Measurements from ENCODE around the gene WWC2.

Gene WWC2

GRCh38 chr4:183253451-183253850, 154.4 kb downstream of the WWC2 start:
- no peak for DNase-seq (ENCODE audit: low read depth in 3 of 3, low spot score in 1 of 3)

- DNase-seq (ENCODE audit: low read depth in 3 of 3, low spot score in 1 of 3), result no peak
These were observed 155.1 kb downstream of the WWC2 start for GRCh38 chr4:183254162-183254561.

- no peak for DNase-seq (ENCODE audit: low read depth in 3 of 3, low spot score in 1 of 3)
These were observed 156.4 kb downstream of the WWC2 start for GRCh38 chr4:183255487-183255886.

GRCh38 chr4:183256343-183256742, 157.3 kb downstream of the WWC2 start:
- no peak for DNase-seq (ENCODE audit: low read depth in 3 of 3, low spot score in 1 of 3)

GRCh38 chr4:183256756-183257385, 157.8 kb downstream of the WWC2 start:
- DNase-seq (ENCODE audit: low read depth in 3 of 3, low spot score in 1 of 3), result peak in 1 of 3 donors; percentile 25

- DNase-seq (ENCODE audit: low read depth in 3 of 3, low spot score in 1 of 3), result no peak
These were observed 158.8 kb downstream of the WWC2 start for GRCh38 chr4:183257808-183258207.

- DNase-seq (ENCODE audit: low read depth in 3 of 3, low spot score in 1 of 3), result no peak
These were observed 161.6 kb downstream of the WWC2 start for GRCh38 chr4:183260491-183261151.

GRCh38 chr4:183261953-183262775, 163.1 kb downstream of the WWC2 start:
- peak; percentile 29 to 53 (median 37) for DNase-seq (ENCODE audit: low read depth in 3 of 3, low spot score in 1 of 3)

- no peak for DNase-seq (ENCODE audit: low read depth in 3 of 3, low spot score in 1 of 3)
These were observed 163.7 kb downstream of the WWC2 start for GRCh38 chr4:183262776-183263100.

- DNase-seq (ENCODE audit: low read depth in 3 of 3, low spot score in 1 of 3), result no peak
These were observed 164.8 kb downstream of the WWC2 start for GRCh38 chr4:183263787-183264386.

GRCh38 chr4:183264614-183265013, 165.6 kb downstream of the WWC2 start:
- DNase-seq (ENCODE audit: low read depth in 3 of 3, low spot score in 1 of 3), result no peak

- DNase-seq (ENCODE audit: low read depth in 3 of 3, low spot score in 1 of 3), result no peak
These were observed 167.3 kb downstream of the WWC2 start for GRCh38 chr4:183266371-183266770.

- no peak for DNase-seq (ENCODE audit: low read depth in 3 of 3, low spot score in 1 of 3)
These were observed 169.5 kb downstream of the WWC2 start for GRCh38 chr4:183268556-183268955.

GRCh38 chr4:183272384-183272783, 173.3 kb downstream of the WWC2 start:
- DNase-seq (ENCODE audit: low read depth in 3 of 3, low spot score in 1 of 3), result no peak

GRCh38 chr4:183276106-183276505, 177.0 kb downstream of the WWC2 start:
- no peak for DNase-seq (ENCODE audit: low read depth in 3 of 3, low spot score in 1 of 3)

- DNase-seq (ENCODE audit: low read depth in 3 of 3, low spot score in 1 of 3), result no peak
These were observed 185.3 kb downstream of the WWC2 start for GRCh38 chr4:183284258-183284785.

GRCh38 chr4:183284965-183285364, 185.9 kb downstream of the WWC2 start:
- no peak for DNase-seq (ENCODE audit: low read depth in 3 of 3, low spot score in 1 of 3)

GRCh38 chr4:183285886-183286285, 186.8 kb downstream of the WWC2 start:
- no peak for DNase-seq (ENCODE audit: low read depth in 3 of 3, low spot score in 1 of 3)

- DNase-seq (ENCODE audit: low read depth in 3 of 3, low spot score in 1 of 3), result no peak
These were observed 187.7 kb downstream of the WWC2 start for GRCh38 chr4:183286590-183287308.

GRCh38 chr4:183287309-183287659, 188.2 kb downstream of the WWC2 start:
- DNase-seq (ENCODE audit: low read depth in 3 of 3, low spot score in 1 of 3), result no peak

GRCh38 chr4:183287677-183288076, 188.6 kb downstream of the WWC2 start:
- DNase-seq (ENCODE audit: low read depth in 3 of 3, low spot score in 1 of 3), result no peak

All from stimulated activated CD4-positive, alpha-beta T cell treated with anti-CD3 and anti-CD28 coated beads, TNF-alpha, amount 100 ng/mL, for 1 hour (primary cell).